Effector CD8-positive, alpha-beta T cell (primary cell): ENCODE measurements around the gene XKR7.
"Not testable (repeated sequence)": the region's sequence is repeated elsewhere in the genome, so short reads cannot be mapped to it uniquely, and the experiment has no call there.

ENCODE experiments used
- DNase-seq: peaks from one replicate; lab custom pipeline; 2025; lab: John Stamatoyannopoulos, UW
- total RNA-seq, 4 experiments: gene quantifications; one replicate each; lab custom pipeline; 2026; lab: John Stamatoyannopoulos, UW

XKR7 gene, protein sequence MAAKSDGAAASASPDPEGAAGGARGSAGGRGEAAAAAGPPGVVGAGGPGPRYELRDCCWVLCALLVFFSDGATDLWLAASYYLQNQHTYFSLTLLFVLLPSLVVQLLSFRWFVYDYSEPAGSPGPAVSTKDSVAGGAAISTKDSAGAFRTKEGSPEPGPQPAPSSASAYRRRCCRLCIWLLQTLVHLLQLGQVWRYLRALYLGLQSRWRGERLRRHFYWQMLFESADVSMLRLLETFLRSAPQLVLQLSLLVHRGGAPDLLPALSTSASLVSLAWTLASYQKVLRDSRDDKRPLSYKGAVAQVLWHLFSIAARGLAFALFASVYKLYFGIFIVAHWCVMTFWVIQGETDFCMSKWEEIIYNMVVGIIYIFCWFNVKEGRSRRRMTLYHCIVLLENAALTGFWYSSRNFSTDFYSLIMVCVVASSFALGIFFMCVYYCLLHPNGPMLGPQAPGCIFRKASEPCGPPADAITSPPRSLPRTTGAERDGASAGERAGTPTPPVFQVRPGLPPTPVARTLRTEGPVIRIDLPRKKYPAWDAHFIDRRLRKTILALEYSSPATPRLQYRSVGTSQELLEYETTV
- 0 to 0.54 (median 0.09) reads per million in 4 experiments for total RNA-seq

DNA sequence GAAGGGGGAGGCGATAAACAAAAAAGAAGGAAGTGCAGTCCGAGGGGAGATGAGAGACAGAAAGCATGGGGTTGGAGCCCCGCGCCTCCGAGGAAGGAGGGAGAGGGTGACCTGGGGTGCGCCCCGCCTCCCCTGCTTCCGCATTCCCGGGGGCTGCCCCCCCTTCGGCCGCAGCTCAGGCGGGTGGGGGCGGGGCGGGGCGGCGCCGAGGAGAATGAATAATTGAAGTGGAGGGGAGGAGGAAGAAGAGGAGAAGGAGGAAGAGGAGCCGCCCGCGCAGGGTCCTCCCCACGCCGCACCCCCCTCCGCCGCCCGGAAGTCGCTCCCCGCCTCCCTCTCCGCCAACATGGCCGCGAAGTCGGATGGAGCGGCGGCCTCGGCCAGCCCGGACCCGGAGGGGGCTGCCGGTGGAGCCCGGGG lies at the start of gene XKR7:
Gene XKR7 (plus strand): TSS at position 322 of the 420 bp plus-strand sequence. CDS start 25 bp downstream, at position 347.
- no peak for DNase-seq

DNA sequence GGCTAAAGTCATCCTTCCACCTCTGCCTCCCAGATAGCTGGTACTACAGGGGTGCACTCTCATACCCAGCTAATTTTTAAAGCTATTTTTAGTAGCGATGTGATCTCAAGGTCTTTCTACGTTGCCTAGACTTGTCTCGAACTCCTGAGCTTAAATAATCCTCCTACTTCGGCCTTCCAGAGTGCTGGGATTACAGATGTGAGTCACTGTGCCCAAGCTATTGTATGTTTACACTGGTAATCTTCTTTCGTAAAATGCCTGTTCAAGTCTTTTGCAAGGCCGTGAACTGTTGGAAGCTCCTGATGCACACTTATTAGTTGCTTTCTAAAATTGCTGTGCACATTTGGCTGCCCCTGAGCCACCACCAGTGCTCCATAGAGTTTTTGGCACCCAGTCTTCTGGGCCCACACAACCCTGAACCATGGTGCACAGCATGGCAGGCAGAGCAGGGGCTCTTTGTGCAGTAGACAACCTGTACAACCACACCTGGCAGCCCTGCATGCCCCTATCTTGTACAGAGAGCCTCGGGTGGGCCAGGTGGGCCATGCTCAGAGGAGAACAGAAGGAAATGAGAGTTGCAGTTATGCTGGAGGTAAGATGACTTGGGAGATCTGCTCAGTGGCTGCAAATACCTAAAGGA lies 49.4 kb upstream of the XKR7 start:
- no peak for DNase-seq

DNA sequence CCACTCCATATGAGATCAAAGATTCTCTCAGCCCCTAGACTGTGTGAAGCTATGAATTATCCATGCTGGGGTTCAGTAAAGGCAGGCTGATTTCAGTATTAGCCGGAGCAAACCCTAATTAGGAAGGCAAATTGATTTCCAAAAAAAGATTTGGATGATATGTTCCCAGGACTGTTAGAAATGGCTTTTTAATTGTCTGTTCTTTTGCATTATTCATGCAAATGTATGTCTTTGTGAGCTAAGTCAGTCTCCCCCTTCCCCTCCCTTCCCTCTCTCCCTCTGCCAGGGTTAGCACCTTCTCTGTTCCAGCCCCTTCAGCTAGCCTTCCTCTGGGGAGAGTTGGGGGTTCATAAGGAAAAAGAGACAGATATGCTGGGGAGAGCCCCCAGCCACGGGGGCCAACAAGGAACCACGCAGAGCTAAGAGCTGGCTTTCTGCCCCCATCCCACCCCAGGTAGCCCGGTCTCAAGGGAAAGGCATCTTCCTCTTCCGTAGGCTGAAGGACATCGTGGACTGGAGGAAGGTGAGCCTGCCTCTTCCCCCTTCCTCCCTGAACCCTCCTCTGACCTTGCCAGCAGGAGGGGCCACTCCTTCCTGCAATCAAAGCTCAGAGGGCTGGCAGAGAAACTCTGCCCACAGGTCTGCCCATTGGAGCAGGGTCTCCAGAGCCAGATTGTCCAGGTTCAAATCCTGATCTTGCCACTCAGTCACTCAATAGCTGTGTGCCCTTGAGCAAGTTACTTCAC lies 48.4 kb upstream of the XKR7 start:
- no peak for DNase-seq

DNA sequence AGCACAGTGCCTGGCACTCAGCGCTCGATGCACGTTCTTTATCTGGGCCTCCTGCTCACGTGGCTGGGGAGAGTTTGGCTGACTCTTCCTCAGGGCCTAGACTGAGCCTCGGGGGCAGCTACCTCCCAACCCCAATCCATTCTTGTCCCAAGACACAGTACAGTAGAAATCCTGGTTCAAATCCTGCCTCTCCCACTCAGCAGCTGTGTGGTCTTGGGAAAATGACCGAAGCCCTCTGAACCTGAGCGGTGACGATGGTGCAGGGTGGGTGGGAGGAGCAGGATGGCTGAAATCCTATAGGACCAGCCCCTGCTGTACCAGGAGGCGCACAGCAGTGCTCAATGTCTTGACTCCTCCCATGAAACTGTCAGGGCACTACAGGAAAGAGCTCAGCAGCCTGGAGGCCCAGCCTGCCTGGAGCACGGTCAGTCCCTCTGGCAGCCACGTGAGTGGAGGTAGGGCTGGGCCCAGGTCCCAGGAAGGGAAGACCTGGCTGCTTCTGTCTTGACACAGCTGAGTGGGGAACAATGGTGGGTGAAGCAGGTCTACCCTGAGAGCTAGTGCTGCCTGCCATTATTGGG lies 47.6 kb upstream of the XKR7 start:
- no peak for DNase-seq

DNA sequence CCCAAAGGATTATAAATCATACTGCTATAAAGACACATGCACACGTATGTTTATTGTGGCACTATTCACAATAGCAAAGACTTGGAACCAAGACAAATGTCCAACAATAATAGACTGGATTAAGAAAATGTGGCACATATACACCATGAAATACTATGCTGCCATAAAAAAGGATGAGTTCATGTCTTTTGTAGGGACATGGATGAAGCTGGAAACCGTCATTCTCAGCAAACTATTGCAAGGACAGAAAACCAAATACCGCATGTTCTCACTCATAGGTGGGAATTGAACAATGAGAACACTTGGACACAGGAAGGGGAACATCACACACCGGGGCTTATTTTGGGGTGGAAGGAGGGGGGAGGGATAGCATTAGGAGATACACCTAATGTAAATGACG lies 46.5 kb upstream of the XKR7 start:
- not testable (repeated sequence) for DNase-seq

DNA sequence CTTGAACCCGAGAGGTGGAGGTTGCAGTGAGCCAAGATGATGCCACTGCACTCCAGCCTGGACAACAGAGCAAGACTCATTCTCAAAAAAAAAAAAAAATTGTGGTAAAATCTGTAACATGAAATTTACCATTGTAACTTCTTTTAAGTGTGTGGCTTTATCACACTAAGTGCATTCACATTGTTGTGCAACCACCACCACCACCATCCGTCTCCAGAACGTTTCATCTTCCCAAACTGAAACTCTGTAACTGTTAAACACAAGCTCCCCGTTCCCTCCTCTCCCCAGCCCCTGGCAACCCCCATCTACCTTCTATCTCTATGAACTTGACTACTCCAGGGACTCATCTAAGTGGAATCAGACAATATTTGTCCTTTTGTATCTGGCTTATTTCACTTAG lies 45.8 kb upstream of the XKR7 start:
- DNase-seq, result no peak

DNA sequence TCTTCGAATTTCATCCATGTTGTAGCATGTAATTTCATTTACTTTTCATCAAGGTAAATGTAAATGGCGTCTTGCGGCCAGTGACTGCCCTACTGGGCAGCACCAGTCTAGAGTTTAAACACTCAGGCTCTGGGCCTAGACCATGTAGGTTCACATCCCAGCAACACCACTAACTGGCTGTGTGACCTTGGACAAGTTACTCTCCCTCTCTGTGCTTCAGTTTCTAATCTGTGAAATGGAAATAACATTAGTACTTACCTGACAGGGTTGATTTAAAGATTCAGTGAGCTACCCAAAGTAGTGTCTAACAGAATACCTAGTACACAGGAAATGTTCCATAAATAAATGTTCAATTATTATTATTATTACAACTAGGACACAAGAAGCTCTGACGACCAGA lies 45.4 kb upstream of the XKR7 start:
- no peak for DNase-seq

DNA sequence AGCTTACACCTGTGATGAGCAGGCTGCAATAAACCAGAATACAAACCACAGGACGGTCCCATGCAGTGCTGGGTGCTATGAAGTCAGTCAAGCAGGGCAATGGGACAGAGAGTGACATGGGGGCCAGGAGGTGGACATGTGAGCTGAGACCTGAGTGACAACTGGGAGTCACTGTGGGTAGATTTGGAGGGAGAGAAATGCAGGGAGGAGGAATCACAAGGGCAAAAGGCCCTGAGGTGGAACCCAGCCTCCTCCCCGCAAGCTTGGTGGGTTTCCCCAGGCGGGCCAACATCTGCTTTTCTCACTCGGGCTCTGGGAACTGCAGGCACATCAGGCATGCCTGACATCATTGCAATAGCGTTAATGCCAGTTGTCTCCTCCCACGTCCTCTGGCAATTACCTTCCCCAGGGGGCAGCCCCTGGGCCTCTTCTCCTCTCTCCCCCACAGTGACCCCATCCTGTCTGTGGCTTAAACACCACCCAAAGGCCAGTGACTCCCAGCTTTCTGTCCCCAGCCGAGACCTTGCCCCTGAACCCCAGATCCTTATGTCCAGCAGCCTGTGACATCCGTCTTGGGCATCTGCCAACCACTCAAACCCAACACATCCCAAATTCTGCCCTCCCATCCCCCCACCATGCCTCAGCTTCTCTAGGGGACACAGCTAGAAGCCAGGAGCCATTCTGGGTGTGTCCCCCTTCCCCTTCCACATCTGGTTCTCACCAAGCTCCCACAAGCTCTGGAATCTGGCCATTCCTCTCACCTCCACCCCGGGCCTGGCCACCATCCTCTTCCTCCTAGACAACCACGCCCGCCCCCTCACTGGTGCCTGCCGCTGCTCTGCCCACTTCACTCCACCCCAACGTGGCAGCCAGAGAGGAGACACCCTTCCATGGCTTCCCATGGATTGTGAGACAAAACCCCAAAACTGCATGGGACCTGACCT lies 44.3 kb upstream of the XKR7 start:
- no peak for DNase-seq

DNA sequence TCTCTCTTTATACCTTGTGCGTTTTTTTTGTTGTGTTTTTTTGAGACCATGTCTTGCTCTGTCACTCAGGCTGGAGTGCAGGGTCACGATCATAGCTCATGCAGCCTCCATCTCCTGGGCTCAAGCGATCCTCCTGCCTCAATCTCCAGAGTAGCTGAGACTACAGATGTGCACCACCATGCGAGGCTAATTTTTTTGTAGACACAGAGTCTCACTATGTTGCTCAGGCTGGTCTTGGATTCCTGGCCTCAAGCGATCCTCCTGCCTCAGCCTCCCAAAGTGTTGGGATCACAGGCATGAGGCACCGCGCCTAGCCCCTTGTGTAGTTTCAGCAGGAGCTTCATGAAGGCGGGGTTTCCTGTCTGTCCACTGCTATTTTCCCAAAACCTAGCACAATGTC lies 43.4 kb upstream of the XKR7 start:
- no peak for DNase-seq

DNA sequence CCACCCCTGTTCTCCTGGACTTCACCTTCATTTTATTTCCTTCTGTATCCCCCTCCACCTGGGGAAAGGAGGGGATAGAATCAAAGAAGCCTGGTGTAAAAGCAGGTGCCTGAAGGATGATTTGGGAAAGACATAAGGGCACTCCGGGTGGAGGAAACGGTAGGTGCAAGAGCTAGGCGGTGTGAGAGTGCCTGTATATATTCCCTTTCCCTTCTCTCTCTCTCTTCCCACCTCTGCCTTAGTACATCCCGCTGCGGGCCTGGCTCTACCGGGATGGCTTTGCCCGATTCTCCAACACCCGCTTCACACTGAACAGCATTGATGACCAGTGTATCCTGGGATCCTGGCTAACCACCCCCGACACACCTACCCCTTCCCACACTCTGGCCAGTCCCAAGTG lies 42.3 kb upstream of the XKR7 start:
- no peak for DNase-seq

DNA sequence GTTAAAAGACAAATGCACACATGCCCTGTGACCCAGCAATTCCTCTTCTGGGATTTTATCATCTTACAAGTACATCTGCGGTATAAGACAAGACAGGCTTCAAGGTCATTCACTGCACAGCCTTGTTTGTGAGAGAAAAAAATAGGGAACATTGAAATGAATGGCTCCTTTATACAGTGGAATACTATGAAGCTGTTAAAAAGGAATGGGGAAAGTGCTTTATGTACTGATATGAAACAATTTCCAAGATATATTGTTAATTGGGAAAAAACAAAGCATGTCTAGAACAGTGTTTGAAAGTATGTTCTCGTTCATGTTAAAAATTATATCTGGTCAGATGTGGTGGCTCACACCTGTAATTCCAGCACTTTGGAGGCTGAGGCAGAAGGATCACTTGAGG lies 41.5 kb upstream of the XKR7 start:
- DNase-seq, result no peak

DNA sequence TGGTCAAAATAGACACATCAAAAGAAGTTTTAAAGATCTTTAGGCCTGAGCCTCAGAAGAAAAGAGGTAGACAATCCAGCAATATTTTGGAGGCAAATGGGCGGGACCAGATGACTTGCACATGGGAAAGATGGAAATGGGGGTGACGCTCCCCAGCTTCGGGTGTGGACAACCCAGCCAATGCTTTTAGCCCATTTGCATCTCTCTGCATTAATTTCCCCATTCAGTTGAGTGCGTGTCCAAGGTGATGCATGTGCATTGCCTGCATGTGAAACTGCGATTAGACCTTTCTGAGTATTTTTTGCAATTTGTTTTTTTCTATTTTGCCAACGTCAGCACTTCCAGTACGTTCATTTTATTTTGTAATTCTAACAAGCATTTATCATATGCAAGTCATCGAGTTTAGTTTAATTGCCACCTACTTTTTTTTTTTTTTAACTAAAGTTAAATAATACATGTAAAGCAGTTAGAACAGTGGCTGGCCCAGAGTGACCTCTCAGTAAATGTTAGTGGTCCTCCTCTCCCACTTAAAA lies 40.3 kb upstream of the XKR7 start:
- DNase-seq, result no peak

DNA sequence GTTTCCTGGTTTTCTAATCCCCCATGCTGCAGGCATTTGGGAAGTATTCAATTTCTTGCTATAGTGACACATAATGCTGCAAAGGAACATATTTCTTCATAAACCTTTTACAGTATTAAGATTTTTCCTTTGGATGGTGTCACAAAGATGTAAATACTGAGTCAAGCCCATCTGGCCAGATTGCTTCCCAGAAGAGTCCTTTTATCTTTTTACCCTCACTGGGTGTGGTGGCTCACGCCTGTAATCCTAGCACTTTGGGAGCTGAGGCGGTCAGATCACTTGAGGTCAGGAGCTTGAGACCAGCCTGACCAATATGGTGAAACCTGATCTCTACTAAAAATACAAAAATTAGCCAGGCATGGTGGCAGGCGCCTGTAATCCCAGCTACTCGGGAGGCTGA lies 38.3 kb upstream of the XKR7 start:
- DNase-seq, result not testable (repeated sequence)

DNA sequence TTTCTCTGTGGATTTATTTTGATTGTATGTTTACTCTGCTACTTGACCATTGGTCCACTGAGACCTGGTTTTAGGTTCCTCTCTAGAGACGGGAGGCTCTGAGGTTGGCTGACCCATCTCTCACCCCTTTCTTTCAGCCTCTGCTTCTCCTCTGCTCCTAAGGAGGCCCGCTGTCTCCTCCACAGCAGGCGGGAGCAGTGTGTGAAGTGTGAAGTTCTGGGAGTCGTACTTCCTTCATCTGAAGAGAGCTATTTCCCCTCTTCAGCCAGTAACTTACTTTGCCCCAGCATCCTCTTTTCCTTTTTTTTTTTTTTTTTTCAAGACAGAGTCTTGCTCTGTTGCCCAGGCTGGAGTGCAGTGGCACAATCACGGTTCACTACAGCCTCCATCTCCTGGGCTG lies 37.2 kb upstream of the XKR7 start:
- no peak for DNase-seq

DNA sequence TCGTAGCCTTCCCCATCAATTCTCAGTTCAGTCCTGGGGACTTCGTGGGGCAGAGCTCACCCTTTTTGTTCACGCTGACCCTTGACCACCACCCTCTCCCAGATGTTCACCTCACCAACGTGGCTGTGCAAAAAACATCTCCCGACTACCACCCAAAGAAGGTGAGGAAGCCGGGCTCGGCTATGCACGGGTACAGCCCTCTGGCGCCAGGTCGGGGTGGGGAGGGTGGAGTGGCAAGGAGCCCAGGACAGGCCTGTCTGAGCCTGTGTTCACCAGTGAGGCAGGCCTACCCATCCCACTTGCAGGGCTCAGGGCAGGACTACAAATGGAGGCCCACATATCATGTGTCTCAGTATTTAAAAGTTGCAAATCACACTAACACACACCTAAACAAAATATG lies 34.3 kb upstream of the XKR7 start:
- DNase-seq, result no peak

DNA sequence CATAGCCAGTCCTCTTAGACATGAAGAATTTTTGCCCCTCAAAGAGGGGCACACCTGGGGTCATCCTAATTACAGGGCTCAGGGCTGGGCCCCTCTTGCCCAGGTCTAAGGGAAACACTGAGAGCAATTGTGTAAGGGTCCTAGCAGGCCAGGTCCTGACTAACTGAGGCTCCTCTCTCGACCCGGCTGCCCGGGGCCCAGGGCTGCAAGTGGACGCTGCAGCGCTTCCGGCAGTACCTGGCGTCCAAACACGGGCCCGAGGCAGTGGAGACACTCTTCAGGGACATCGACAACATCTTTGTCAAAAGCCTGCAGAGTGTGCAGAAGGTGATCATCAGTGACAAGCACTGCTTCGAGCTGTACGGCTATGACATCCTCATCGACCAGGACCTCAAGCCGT lies 33.5 kb upstream of the XKR7 start:
- DNase-seq, result no peak

DNA sequence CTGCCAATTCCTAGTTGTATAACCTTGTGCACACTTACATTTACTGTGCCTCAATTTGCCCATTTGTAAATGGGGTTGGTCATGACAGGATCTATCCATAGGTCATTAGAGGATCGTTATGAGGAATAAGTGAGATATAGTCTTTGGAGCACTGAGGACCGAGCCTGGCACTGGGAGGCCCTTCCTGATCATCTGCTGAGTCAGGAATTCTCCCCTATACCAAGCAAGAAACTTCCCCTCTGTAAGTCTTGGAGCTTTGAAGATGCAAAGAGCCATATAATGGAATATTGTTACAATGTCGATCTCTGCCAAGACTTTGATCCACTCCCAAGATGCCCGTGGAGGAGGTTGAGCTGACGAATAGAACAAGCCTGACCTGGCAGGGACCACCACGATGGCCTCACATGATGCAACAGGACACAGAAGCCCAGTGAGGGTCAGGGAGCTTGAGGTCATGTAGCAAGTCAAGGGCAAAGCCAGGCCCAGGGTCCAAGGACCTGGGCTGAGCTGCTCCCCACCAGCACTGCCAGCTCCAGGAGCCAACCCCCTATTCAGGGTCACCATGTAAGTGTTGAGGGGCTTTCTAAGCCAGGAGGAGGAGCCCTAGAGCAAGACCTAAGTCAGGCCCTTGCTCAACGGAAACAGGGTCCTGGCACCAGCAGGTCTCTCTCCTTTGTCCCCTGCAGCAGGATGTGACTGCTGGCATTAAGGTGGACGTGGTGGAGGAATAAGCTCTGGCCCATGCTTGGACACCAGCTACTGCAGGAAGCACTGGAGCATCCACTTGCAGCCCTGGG lies 32.8 kb upstream of the XKR7 start:
- no peak for DNase-seq

DNA sequence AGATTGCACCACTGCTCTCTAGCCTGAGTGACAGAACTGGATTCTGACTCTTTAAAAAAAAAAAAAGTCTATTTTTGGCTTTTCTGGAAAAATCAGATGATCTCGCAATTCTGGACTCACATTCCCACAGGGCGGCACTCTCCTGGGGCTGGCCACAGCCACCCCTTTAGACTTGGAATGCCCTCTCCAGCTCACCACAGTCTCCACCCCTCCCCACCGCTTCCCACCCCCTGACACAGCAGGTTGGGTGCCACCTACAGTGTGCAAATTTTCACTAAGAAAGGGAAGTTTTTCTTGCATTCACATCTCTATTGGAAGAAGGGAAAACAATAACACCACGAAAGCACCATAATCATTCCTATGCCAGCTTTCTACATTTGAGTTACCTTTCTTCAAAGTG lies 31.5 kb upstream of the XKR7 start:
- DNase-seq, result no peak

DNA sequence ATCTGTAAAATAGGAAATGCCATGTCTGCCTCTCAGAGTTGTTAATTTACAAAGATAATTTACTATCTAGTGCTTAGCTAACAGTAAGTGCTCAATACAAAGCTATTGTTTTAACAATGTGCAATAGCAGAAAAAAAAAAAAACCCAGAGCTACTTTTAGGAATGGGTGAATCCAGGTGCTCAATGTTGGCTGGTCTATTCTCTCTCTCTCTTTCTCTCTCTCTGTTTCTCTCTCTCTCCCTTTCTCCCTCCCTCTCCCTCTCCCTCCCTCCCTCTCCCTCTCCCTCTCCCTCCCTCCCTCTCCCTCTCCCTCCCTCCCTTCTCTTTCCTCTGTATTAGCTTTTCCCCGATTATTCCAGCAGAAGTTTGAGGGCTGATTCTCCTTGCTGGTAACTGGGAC lies 30.1 kb upstream of the XKR7 start:
- no peak for DNase-seq

DNA sequence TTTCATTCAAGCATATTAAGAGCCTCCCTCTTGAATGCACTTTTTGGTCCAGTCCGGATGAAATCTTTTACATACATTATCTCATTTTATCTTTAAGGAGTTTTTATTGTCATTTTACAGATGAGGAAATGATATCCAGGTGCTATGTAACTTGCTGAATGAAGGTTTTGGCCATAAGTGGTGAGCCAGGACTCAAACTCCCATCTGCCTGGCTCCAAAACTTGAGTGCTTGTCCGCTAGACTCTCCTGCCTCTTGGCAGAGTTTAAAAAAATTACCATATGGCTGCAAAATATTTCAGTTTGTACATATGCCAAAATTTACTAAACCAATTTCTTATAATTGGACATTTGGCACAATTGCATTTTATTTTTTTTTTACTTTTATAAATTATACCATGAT lies 28.3 kb upstream of the XKR7 start:
- no peak for DNase-seq
